Esophagus muscularis mucosa (tissue), 2 donors: ENCODE data around the gene SLCO4A1.

Experiments used
- EP300 ChIP-seq: sonication (generic); formaldehyde crosslinking; IDR thresholded peaks from one replicate; pipeline ENCODE4 v1.6.1; 2017; ENCODE audit warnings: antibody characterized with exemption
- POLR2A ChIP-seq: fragments of 450-650 bp; IDR thresholded peaks from one replicate; pipeline ENCODE4 v1.6.1; 2017; ENCODE audit warnings: antibody characterized with exemption, moderate library complexity, mild to moderate bottlenecking, low read depth

- TF ChIP-seq EP300 (no peak), POLR2A (no peak)
These were observed 5.2 kb upstream of the SLCO4A1 start for GRCh38 chr20:62637110-62637509.
